HG02884 (cell line): Measurements from ENCODE around the gene NAA80.

Source experiments
- ATAC-seq: cut with Tn5 transposase; IDR thresholded peaks from one replicate; pipeline ENCODE4 v1.9.1; 2021; ENCODE audit warnings: mild to moderate bottlenecking, moderate library complexity; ENCODE audit not compliant: unreplicated experiment

The NAA80 gene, protein sequence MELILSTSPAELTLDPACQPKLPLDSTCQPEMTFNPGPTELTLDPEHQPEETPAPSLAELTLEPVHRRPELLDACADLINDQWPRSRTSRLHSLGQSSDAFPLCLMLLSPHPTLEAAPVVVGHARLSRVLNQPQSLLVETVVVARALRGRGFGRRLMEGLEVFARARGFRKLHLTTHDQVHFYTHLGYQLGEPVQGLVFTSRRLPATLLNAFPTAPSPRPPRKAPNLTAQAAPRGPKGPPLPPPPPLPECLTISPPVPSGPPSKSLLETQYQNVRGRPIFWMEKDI

GRCh38 chr3:50298836-50299637, at the start of gene NAA80, which contains the start of gene HYAL3:
Gene NAA80, minus strand, starts transcription at chr3:50299405. Its CDS starts 1,942 bp downstream, at chr3:50297463.
Gene HYAL3, minus strand, starts transcription at chr3:50299405. Its CDS starts 3,803 bp downstream, at chr3:50295602.
- ATAC-seq: peak; percentile 81

- ATAC-seq: no peak
Observed at GRCh38 chr3:50347187-50347813, 48.1 kb upstream of the NAA80 start.

DNA sequence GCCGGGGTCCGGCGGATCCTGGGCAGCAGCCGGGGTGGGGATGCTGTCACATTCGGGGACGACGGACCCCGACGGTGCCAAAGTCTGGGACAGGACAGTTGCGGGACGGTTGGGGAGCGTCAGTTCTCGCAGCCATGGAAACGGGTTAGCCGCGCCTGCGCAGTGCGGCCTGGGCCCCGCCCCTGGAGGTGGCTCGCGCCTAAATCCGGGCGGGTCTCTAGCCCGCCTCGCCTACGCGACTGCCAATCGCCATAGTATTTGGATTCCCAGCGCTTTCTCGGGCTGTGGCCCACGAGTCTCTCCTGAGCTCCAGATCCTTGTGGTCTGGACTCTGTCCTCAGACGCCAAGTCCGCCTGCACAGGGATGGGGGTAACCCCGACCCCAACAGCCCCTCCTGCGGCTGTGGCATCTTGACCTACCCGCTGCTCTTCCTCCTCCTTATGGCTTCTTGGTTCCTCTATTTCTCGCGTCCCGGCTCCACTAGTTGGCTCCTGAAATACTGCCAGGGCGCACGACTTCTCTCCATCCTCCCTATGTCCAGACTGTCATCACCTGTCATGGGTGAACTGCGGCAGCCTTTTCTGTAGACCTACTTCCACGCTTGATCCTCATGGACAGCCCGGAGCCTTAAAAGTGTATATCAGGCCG, 46.5 kb upstream of the NAA80 start, which contains the start of gene ZMYND10:
Gene ZMYND10, minus strand, starts transcription at position 147 of the 649 bp plus-strand sequence. CDS start 153 bp downstream, outside the sequence.
- ATAC-seq: no peak

DNA sequence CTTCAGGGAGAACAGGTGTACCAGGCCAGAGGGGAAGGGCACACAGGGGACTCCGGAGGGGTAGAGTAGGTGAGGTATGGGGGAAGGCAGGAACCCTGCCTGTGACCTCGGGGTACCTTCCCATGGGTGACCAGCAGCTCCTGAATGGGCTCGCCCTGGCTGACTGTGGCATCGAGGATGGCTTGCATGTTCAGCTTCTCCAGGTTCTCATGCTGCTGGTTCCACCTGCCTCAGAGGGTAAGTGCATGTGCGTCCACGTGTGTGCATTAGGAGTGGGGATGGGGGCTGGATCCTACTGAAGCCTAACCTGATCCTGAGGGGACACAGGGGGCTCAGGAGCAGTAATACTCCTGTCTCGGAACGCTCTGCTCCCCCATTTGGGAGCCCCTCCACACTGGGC, 45.8 kb upstream of the NAA80 start:
- no peak for ATAC-seq

DNA sequence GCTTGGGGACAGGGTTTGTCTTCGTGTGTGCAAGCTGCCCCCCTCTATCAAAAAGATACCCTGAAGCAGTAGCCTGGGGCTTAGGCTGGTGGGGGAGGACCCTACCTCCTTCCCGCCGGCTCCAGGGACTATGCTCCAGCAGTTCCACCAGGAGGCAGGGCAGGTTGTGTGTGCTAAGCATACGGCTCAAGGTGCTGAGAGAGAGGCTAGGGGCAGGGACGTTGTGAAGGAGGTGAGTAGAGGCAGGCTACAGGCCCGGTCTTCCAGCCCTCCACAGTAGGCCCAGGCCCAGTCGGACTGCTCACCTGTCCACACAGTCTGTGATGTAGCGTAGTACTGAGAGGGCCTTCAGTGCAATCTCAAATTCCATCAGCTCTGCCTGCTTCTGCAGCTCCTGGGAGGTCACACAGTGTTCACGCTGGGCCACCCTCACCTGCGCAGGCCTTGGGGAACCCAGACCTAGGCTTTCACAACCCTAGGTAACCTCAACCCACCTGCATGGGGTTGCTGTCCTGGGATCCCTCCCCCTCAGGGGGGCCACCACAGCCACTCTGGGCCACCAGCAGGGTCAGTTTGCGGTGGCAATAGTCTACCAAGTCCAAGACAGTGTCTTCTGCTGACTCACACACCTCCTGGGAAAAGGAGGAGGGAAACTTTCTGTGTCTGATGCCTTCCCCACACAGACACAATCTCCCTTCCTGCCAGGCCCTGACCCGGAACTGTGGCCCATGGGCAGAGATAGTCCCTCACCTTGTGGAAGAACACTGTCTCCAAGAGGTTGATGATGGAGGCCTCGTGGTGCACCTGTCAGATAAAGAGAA, 43.8 kb upstream of the NAA80 start:
- no peak for ATAC-seq

DNA sequence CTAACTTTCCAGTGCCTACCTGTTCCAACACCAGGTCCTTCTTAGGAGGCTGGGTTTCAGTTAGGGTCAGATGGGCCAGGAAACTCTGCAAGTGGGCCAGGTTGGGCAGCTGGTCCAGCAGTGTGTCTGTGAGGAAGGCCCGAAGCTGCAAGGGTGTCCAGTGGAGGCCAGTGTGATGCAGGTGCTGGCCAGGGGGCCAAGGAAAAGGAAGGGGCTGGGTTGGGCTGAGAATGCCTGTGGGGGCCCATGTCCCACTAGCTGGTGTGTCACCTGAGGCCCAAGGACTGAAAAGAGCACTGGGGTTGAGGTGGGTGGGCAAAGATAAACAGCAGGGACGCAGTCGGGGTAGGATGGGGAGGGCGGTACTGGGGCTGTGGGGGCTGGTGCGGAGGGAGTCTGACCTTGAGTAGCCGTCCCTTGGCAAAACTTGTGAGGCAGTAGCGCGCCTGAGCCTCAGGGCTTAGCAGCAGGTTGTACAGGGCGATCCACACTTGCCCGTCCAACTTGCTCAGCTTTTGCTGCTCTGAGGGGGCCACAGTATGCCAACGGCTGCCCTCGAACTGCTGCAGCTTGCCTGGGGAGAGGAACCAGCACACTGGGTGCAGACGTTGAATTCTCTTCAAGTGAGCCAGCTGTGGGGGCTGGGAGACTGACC, 42.9 kb upstream of the NAA80 start:
- no peak for ATAC-seq

- no peak for ATAC-seq
Observed at GRCh38 chr3:50341537-50341936, 42.3 kb upstream of the NAA80 start.

DNA sequence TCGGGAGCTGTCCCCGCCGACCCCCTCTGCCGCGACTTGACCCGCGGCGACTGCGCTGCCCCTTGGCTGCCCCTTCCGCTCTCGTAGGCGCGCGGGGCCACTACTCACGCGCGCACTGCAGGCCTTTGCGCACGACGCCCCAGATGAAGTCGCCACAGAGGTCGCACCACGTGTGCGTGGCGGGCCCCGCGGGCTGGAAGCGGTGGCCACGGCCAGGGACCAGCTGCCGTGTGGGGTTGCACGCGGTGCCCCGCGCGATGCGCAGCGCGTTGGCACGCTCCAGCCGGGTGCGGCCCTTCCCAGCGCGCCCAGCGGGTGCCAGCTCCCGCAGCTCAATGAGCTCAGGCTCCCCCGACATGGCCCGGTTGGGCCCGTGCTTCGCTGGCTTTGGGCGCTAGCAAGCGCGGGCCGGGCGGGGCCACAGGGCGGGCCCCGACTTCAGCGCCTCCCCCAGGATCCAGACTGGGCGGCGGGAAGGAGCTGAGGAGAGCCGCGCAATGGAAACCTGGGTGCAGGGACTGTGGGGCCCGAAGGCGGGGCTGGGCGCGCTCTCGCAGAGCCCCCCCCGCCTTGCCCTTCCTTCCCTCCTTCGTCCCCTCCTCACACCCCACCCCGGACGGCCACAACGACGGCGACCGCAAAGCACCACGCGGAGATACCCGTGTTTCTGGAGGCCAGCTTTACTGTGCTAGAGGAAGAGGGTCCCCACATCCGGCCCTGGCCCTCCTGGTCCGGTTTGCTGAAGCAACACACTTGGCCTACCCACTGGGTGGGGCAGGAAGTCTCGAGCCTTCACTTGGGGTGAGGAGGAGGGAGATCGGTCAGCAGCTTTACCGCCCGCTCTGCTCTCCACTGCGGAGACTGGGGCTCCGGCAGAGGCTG, 41.5 kb upstream of the NAA80 start, which contains the start of gene RASSF1:
Gene RASSF1, minus strand, starts transcription at position 389 of the 882 bp plus-strand sequence. Its CDS starts 31 bp downstream, at position 358.
- ATAC-seq: no peak

DNA sequence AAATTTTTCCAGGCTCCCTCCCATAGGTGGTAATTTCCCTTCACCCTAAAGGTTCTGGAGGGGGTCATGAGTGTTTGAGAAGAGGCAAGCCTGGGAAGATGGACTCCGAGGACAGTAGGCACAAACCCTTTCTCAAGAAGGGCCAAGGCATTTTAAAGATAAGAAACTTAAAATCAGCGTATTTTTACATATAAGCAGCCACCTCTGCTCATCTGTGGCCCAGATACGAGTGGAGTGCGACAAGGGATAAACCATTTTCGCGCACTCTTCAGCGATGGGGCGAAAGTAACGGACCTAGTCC, 40.9 kb upstream of the NAA80 start:
- ATAC-seq: no peak

GRCh38 chr3:50339485-50340146, 40.4 kb upstream of the NAA80 start:
- no peak for ATAC-seq

GRCh38 chr3:50338965-50339364, 39.8 kb upstream of the NAA80 start:
- no peak for ATAC-seq

- ATAC-seq: peak; percentile 65
Observed at GRCh38 chr3:50337175-50337861, 38.1 kb upstream of the NAA80 start.

DNA sequence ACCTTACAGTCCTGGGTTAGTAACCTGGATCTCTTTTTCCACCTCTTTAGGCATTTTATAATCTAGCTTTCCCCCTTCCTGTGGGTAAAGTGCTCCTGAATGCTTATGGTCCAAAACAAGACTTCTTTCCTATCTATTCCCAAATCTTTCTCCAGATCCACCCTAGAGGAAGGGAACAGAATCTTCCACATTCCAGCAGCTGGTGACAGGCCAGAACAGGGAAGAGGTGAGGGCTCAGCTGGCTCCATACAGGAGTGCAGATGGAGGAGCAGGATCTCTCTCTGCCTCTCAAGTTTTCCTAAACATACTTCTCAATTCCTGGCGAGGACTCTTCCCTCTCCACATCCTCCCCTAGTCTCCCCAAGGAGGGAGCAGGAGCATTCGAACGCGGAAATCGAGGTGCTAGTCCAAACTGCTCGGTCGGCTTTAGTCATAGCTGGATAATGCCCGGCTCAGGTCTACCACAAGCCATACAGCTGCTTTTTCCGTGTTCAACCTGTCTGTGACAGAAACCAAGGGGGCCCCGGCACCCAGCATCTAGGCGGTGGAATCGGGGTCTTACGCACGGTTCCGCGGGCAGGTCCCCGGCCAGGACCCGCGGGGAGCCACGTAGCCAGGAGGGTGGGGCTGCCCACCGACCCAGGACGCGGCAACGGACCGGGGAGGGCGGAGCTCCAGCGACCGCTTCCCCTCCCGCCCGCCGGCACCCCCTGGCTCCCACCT, 37.4 kb upstream of the NAA80 start:
- peak; percentile 4 for ATAC-seq

GRCh38 chr3:50334339-50335075, 35.3 kb upstream of the NAA80 start:
- no peak for ATAC-seq

DNA sequence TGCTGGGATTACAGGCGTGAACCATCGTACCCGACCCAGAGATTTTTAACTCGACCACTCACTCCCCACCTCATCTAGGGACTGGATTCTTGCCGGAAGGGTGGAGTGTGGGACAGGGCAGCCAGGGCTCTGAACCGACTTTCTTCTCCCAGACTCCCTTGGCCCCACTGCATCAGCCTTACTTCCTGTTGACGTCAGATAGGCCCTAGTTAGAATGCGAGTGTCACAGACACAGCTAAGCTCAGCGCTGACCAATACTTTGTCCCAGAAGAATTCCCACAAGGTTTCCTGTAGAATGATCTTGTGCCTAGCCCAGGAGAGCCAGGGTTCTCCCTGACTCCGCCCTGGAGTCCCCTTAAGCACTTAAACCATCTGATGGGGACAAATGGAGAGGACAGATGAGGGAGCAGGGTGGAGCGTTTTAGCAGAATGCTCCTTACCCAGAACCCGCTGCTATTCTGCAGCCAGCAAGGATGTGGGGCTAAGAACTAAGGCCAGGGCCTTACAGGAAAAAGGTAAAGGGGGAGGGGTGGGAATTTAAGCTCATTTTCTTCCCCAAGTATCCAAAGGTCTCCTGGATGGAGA, 34.6 kb upstream of the NAA80 start:
- ATAC-seq: no peak

GRCh38 chr3:50331364-50331907, 32.2 kb upstream of the NAA80 start:
- ATAC-seq: no peak
